C4-2B (cell line): ENCODE measurements around the gene PNRC2.
A peak's percentile ranks its signal among the peaks of the same experiment; 100 is the strongest.

ENCODE experiments used
- H3K27ac ChIP-seq: fragments of 450-650 bp; 2 replicates; pipeline ENCODE4 v1.5.1; 2017
- CTCF ChIP-seq: fragments of 450-650 bp; conservative IDR thresholded peaks from 2 replicates; pipeline ENCODE4 v1.5.1; 2017; ENCODE audit warnings: mild to moderate bottlenecking
- ZFX ChIP-seq: fragments of 450-650 bp; IDR thresholded peaks from 2 replicates; pipeline ENCODE4 v1.6.1; 2017

The PNRC2 gene

DNA sequence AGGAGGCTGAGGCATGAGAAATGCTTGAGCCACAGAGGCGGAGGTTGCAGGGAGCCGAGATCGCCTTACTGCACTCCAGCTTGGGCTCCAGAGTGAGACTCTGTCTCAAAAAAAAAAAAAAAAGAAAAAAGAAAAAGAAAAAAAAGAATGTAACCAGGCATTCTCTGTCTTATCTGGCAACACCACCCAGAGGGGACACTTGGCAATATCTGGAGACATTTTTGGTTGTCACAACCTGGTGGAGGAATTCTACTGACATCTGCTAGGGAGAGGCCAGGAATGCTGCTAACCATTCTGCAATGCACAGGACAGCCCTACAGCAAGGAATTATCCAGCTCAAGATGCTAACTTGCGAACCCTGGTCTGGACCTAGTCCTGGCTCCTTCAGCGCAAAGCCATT, 44.2 kb upstream of the PNRC2 start:
- no peak overlapping the region for H3K27ac ChIP-seq
- TF ChIP-seq ZFX (no peak), CTCF (no peak)

DNA sequence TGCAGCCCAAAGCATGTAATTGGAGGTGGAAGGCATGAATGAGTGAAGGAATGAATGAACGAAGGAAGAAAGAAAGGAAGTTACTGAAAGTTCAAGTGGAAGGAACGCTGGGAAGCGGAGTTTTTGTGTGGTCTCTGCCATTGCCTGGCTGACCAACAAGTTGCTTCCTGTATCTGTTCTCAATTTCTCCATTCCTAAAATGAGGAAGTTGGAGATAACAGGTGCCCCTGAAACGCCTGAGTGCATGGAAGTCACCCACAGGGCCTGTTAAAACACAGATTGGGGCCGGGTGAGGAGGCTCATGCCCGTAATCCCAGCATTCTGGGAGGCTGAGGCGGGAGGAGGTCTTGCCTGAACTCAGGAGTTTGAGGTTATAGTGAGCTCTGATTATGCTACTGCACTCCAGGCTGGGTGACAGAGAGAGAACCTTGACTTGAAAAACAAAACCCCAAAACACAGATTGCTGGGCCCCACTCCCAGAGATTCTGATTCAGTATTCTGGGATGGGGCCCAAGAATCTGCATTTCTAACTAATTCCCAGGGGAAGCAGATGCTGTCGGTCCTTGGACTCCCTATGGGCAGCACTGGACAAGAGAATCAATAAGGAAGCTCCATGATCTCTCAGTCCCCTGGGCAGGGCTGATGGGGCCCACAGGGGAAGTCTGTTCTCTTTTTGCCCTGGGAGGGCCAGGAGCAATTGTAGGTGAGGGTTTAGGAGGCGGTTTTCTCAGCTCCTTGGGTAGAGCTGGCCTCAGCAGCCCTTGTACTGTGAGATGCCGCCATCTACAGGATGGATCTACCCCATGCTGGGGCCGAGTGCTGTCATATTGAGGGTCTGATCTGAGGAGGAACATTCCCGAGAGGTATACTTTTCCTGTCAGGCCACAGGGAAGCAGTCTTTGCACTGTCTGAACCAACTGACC, 43.2 kb upstream of the PNRC2 start:
- no peak overlapping the region for H3K27ac ChIP-seq
- no peak for TF ChIP-seq ZFX
- TF ChIP-seq CTCF: peak; percentile 38

GRCh38 chr1:23922321-23922943, 37.2 kb upstream of the PNRC2 start:
- TF ChIP-seq ZFX: no peak
- no peak for TF ChIP-seq CTCF
- H3K27ac ChIP-seq: no peak overlapping the region

- no peak for TF ChIP-seq CTCF
- TF ChIP-seq ZFX: no peak
- H3K27ac ChIP-seq: no peak overlapping the region
Measured at GRCh38 chr1:23923592-23924499, 35.8 kb upstream of the PNRC2 start.

DNA sequence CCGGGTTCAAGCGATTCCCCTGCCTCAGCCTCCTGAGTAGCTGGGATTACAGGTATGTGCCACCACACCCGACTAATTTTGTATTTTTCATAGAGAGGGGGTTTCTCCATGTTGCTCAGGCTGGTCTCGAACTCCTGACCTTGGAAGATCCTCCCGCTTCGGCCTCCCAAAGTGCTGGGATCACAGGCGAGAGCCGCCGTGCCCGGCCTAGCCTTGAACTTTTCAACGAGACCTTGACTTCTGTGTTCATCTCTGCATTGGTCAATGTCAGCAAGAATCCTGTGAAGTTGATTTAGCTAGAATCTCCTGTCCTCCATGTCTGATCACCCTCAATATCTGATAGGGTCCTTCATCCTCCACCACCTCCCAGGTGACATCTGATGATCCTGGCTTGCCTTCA, 35.0 kb upstream of the PNRC2 start:
- no peak overlapping the region for H3K27ac ChIP-seq
- TF ChIP-seq CTCF: no peak
- no peak for TF ChIP-seq ZFX

DNA sequence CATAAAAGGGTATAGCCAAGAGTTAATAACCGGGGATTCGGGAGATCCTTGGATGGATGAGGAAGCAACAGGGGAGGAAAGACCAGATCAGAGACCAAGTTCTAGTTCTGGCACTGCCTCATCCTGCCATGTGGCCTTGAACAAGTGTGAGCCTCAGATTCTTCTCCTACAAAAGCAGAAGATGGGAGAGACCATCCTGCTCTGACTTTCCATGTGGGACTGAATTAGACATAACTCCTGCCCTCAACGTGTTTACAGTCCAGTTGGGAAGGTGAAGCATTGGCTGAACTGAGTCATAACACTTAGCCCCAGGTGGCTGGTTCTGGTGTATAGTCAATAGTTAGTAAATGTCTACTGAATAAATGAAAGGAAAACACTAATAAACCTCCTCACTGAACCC, 34.3 kb upstream of the PNRC2 start:
- no peak overlapping the region for H3K27ac ChIP-seq
- TF ChIP-seq CTCF (no peak), ZFX (no peak)
